IgD-negative memory B cell (primary cell): ENCODE measurements around the gene FANCC. TPM values are rescaled to one million over a fixed set of nuclear protein-coding genes. Genes with fewer than 3 reads are reported as not detected.

Source experiments
- H3K27ac Mint-ChIP-seq, 3 donors: one replicate each; pipeline ENCODE4 v1.8.0; 2020 to 2022; ENCODE audit warnings: mild to moderate bottlenecking in 3 of 3, mixed read lengths in 3 of 3, moderate library complexity in 1 of 3
- H3K27me3 Mint-ChIP-seq: one replicate; pipeline ENCODE4 v1.8.0; 2021; ENCODE audit warnings: mixed read lengths
- H3K36me3 Mint-ChIP-seq: one replicate; pipeline ENCODE4 v1.8.0; 2020; ENCODE audit warnings: mild to moderate bottlenecking, mixed read lengths
- H3K4me1 Mint-ChIP-seq, 3 donors: one replicate each; pipeline ENCODE4 v1.8.0; 2020 to 2022; ENCODE audit warnings: mixed read lengths in 3 of 3, mild to moderate bottlenecking in 1 of 3
- H3K4me3 Mint-ChIP-seq, 4 donors: one replicate each; pipeline ENCODE4 v1.8.0; 2020 to 2022; ENCODE audit warnings: mild to moderate bottlenecking in 4 of 4, mixed read lengths in 4 of 4, moderate library complexity in 3 of 4
- H3K9me3 Mint-ChIP-seq, 3 donors: one replicate each; pipeline ENCODE4 v1.8.0; 2020 to 2021; ENCODE audit warnings: mixed read lengths in 3 of 3, mild to moderate bottlenecking in 1 of 3
- polyA plus RNA-seq: library from polyadenylated mRNA; unstranded; fragments of 300-500 nt; fragmentation: Illumina TruSeq; gene quantifications from one replicate; pipeline ENCODE4 v1.2.3, GENCODE V29; 2021

The FANCC gene
- polyA plus RNA-seq, 1 donor from 2014 or later: 1.5 TPM

DNA sequence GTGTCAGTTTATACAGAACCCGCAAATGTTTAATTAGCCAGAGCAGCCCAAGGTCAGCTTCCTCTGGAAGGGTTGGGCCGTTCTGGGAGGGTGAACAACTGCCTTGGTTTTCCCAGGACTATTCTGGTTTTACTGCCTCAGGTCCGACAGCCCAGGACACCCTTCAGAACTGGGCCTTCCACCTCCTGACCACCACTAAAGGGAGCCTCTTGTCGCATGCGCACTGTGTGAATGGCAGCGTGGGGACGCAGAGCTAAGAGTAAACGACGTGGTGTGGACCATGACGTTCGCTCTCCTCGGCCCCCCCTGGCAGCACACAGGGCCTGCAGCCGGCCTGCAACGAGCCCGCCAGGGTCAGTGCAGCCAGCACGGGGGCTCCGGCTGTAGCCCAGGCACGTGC, 214.9 kb downstream of the FANCC start:
- no peaks in the 10 kb centered on the region for H3K27me3 Mint-ChIP-seq
- no peak overlapping the region for H3K27ac Mint-ChIP-seq
- H3K36me3 Mint-ChIP-seq: peaks cover 11% of the 10 kb centered on the region
- no peak overlapping the region for H3K4me3 Mint-ChIP-seq
- H3K4me1 Mint-ChIP-seq: no peaks in the 10 kb centered on the region
- H3K9me3 Mint-ChIP-seq: no peaks in the 10 kb centered on the region

DNA sequence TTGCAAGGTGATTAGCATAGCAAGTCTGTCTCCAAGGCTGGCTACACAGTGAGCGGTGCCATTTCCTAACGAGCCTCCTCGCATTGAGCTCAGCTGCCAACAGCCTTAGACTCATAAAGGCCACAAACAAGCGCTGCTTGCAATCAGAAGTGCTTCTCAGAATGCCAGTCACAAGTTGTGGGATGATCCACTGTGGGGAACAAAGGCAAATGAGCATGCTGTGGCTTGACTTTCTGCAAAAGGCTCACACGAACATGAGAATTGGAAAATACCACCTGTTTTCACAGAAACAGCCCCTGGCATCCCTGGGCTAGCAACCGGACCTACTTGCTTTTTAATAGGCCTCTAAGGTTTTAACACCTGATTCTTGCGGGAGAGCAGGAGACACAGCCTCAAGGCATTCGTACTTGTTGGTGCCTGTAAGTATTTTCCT, 215.5 kb downstream of the FANCC start:
- Mint-ChIP-seq H3K27ac (no peak overlapping the region), H3K36me3 (peaks cover 7% of the 10 kb centered on the region), H3K4me3 (no peak overlapping the region), H3K4me1 (no peaks in the 10 kb centered on the region), H3K9me3 (no peaks in the 10 kb centered on the region), H3K27me3 (no peaks in the 10 kb centered on the region)

GRCh38 chr9:95101326-95101725, 216.2 kb downstream of the FANCC start:
- no peaks in the 10 kb centered on the region for H3K9me3 Mint-ChIP-seq
- H3K36me3 Mint-ChIP-seq: peaks cover 7% of the 10 kb centered on the region

DNA sequence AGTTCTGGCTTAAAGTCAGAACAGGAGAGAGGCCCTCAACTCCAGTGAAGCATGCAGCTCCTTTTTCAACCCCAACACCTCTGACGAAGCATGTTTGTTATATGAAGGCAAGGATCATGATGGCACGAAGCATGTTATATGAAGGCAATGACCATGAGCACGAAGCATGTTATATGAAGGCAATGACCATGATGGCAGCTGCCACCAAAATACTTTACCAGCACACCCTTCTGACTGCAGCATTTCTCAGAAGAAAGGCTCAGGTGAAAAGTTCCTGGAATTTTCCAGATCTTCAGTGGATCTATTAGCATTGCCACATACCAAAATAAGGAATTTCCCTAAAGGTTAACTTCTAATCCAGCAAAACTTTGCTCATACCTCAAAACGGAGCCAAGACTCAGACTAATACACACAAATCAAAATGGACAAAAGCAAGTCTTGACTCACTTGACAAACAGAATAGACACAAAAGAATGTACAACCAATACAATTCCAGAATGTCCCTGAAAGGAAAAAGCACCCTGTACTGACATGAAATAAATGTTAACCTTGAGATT, 217.4 kb downstream of the FANCC start:
- H3K9me3 Mint-ChIP-seq: no peaks in the 10 kb centered on the region
- H3K36me3 Mint-ChIP-seq: no peaks in the 10 kb centered on the region
- H3K27ac Mint-ChIP-seq: no peak overlapping the region
- H3K4me3 Mint-ChIP-seq: no peak overlapping the region
- no peaks in the 10 kb centered on the region for H3K27me3 Mint-ChIP-seq
- H3K4me1 Mint-ChIP-seq: no peaks in the 10 kb centered on the region

More at GRCh38 chr9:95101326-95101725, 216.2 kb downstream of the FANCC start:
- no peak overlapping the region for H3K27ac Mint-ChIP-seq
- no peaks in the 10 kb centered on the region for H3K27me3 Mint-ChIP-seq
- H3K4me1 Mint-ChIP-seq: no peaks in the 10 kb centered on the region
- H3K4me3 Mint-ChIP-seq: no peak overlapping the region

- Mint-ChIP-seq H3K4me3 (no peak overlapping the region), H3K9me3 (no peaks in the 10 kb centered on the region), H3K27me3 (no peaks in the 10 kb centered on the region), H3K36me3 (no peaks in the 10 kb centered on the region), H3K4me1 (no peaks in the 10 kb centered on the region), H3K27ac (no peak overlapping the region)
Observed at GRCh38 chr9:95099321-95100070, 218.0 kb downstream of the FANCC start.

- Mint-ChIP-seq H3K36me3 (no peaks in the 10 kb centered on the region), H3K9me3 (no peaks in the 10 kb centered on the region), H3K27me3 (no peaks in the 10 kb centered on the region), H3K4me3 (no peak overlapping the region), H3K27ac (no peak overlapping the region), H3K4me1 (no peaks in the 10 kb centered on the region)
Observed at GRCh38 chr9:95098391-95098921, 219.1 kb downstream of the FANCC start.

- Mint-ChIP-seq H3K4me1 (no peaks in the 10 kb centered on the region), H3K36me3 (no peaks in the 10 kb centered on the region), H3K27me3 (no peaks in the 10 kb centered on the region), H3K9me3 (no peaks in the 10 kb centered on the region), H3K4me3 (no peak overlapping the region), H3K27ac (no peak overlapping the region)
Observed at GRCh38 chr9:95097279-95097678, 220.2 kb downstream of the FANCC start.

- no peak overlapping the region for H3K27ac Mint-ChIP-seq
- no peak overlapping the region for H3K4me3 Mint-ChIP-seq
- H3K27me3 Mint-ChIP-seq: no peaks in the 10 kb centered on the region
- H3K4me1 Mint-ChIP-seq: no peaks in the 10 kb centered on the region
- H3K9me3 Mint-ChIP-seq: no peaks in the 10 kb centered on the region
- no peaks in the 10 kb centered on the region for H3K36me3 Mint-ChIP-seq
Observed at GRCh38 chr9:95096807-95097206, 220.7 kb downstream of the FANCC start.

DNA sequence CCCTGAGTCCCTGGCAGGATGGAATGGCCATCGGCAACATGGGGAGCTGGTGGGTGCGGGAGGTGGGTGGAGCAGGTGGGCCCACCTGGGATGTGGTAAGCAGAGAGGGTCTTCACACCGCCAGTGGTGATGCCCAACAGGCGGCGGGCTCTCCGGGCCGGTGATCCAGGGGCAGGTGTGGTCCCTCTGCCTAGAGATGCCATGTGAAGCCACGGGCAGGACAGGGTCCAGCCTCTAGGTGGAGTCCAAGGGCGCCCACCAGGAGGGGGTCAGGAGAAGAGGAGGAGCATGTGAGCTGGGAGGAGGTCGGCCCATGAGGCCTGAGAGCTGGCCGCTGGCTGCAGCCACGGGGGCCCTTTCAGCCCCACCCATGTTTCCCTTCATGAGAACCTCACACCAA, 221.1 kb downstream of the FANCC start:
- H3K27me3 Mint-ChIP-seq: no peaks in the 10 kb centered on the region
- H3K27ac Mint-ChIP-seq: no peak overlapping the region
- H3K36me3 Mint-ChIP-seq: no peaks in the 10 kb centered on the region
- no peaks in the 10 kb centered on the region for H3K4me1 Mint-ChIP-seq
- H3K4me3 Mint-ChIP-seq: no peak overlapping the region
- no peaks in the 10 kb centered on the region for H3K9me3 Mint-ChIP-seq

GRCh38 chr9:95095641-95096355, 221.7 kb downstream of the FANCC start:
- Mint-ChIP-seq H3K36me3 (no peaks in the 10 kb centered on the region), H3K27ac (no peak overlapping the region), H3K9me3 (no peaks in the 10 kb centered on the region), H3K4me1 (no peaks in the 10 kb centered on the region), H3K27me3 (no peaks in the 10 kb centered on the region), H3K4me3 (no peak overlapping the region)

DNA sequence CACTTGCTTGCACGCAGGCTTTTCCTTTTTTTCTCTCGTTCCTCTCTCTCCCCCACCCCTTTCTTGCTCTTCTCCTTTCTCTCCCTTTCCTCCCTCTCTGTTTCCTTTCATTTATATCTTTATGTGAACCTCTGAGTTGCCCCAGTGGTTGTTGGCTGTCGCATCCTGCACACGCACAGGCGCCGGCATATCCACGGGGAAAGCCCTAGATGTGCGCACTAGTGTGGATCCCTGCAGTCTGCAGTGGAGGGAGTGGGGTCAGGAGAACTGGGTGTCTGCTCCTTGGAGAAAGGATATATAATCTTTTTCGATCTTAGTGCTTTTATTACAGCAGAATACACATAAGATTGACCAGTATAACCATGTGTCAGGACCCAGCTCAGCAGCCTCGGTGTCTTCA, 223.5 kb downstream of the FANCC start:
- H3K4me3 Mint-ChIP-seq: no peak overlapping the region

GRCh38 chr9:95093586-95093985, 223.9 kb downstream of the FANCC start:
- Mint-ChIP-seq H3K27me3 (no peaks in the 10 kb centered on the region), H3K4me3 (no peak overlapping the region), H3K36me3 (no peaks in the 10 kb centered on the region), H3K27ac (no peak overlapping the region), H3K4me1 (no peaks in the 10 kb centered on the region), H3K9me3 (no peaks in the 10 kb centered on the region)

More for the DNA sequence above, 223.5 kb downstream of the FANCC start:
- Mint-ChIP-seq H3K27ac (no peak overlapping the region), H3K4me1 (no peaks in the 10 kb centered on the region), H3K36me3 (no peaks in the 10 kb centered on the region), H3K9me3 (no peaks in the 10 kb centered on the region), H3K27me3 (no peaks in the 10 kb centered on the region)

DNA sequence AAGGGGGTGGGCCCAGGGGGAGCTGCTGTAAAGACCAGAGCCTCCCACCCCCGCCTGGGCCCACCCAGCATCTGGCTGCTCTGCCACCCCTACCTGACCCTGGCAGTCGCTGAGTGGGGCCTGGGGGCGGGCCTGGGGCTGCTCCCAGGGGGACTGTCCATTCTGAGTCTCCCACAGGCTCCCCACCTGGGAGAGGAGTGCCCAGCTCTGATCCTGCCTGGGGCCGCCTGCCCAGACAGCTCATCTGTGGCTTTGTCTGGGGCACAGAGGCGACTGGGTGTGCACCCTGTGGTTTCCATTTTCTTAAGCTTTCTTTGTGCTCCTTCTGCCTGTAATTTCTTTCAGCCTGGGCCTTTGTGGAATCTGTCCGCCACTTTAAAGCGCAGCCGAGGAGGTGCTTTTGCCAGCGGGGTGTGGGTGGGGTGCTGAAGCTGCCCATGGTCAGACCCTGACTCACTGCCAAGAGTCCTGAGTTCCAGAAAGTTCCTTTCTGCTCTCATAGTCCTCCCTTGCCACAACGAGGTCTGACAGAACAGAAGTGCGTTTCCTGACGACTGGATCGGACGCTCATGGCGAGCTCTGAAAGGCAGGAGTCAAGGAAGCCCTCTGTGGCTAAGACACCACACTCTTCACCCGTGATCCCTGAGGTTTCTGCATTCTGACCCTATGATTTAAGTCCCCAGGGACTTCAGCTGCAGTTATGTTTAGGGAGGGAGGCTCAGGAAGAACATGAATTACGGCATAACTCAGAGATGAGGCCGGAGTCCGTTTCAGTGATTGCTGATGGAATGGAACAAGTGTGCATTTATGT, 225.0 kb downstream of the FANCC start:
- Mint-ChIP-seq H3K4me3 (no peak overlapping the region), H3K9me3 (no peaks in the 10 kb centered on the region), H3K36me3 (peaks cover 2% of the 10 kb centered on the region), H3K4me1 (no peaks in the 10 kb centered on the region), H3K27me3 (no peaks in the 10 kb centered on the region), H3K27ac (no peak overlapping the region)

DNA sequence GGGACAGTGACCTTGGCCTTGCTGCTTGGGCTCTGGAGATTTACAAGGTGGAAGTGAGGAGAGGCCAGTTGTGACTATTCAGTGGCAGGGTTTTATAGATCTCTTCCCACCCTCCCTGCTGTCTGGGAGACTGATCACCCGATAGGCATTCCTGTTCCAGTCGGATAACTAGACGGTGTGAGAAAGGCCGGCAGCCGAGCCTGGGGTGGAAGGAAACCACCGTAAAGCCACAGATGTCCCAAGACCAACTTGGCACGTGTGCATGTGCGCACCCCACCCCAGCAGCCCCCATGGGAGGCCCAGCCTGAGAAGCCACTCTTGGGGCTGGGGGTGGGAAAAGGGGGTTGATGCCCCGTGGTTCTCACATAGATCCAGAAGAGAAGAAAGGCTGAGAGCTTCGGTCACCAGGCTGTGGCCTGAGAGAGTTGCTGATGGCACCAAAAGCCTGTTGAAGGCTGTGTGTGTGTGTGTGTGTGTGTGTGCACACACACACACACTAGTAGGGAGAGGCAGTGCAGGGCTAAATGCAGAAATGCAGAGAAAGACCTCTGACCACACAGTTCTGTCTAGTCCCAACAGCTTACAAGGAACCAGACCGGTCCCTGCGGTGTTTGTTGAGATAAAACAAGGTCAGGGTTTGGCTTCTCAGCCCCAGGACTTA, 225.8 kb downstream of the FANCC start:
- no peaks in the 10 kb centered on the region for H3K4me1 Mint-ChIP-seq
- peaks cover 2% of the 10 kb centered on the region for H3K36me3 Mint-ChIP-seq
- H3K4me3 Mint-ChIP-seq: no peak overlapping the region
- H3K9me3 Mint-ChIP-seq: no peaks in the 10 kb centered on the region
- H3K27me3 Mint-ChIP-seq: no peaks in the 10 kb centered on the region
- peak overlapping the region in 1 of 3 donors; percentile 45 for H3K27ac Mint-ChIP-seq
